ENCODE measurements around the gene TTC29.
"Not testable (repeated sequence)": the region's sequence is repeated elsewhere in the genome, so short reads cannot be mapped to it uniquely, and the experiment has no call there.

Gene TTC29

GRCh38 chr4:146855761-146856160 lies 89.9 kb downstream of the TTC29 start:
- no peak for DNase-seq

- no peak for DNase-seq
These were observed 93.3 kb downstream of the TTC29 start for GRCh38 chr4:146852360-146852759.

GRCh38 chr4:146847345-146847744 lies 98.3 kb downstream of the TTC29 start:
- no peak for DNase-seq

- DNase-seq: no peak
These were observed 98.8 kb downstream of the TTC29 start for GRCh38 chr4:146846882-146847281.

- DNase-seq: no peak
These were observed 100.9 kb downstream of the TTC29 start for GRCh38 chr4:146844761-146845160.

GRCh38 chr4:146842876-146843275 lies 102.8 kb downstream of the TTC29 start:
- no peak for DNase-seq

- no peak for DNase-seq
These were observed 104.9 kb downstream of the TTC29 start for GRCh38 chr4:146840731-146841130.

- DNase-seq: no peak
These were observed 110.6 kb downstream of the TTC29 start for GRCh38 chr4:146835096-146835495.

GRCh38 chr4:146834263-146835034 lies 111.2 kb downstream of the TTC29 start:
- DNase-seq: no peak

GRCh38 chr4:146833530-146833929 lies 112.1 kb downstream of the TTC29 start:
- peak in 1 of 2 experiments; percentile 0 for DNase-seq

- not testable (repeated sequence) for DNase-seq
These were observed 122.7 kb downstream of the TTC29 start for GRCh38 chr4:146822980-146823379.

GRCh38 chr4:146814750-146815149 lies 130.9 kb downstream of the TTC29 start:
- DNase-seq: no peak

GRCh38 chr4:146795711-146796110 lies 150.0 kb downstream of the TTC29 start:
- DNase-seq: no peak

- no peak for DNase-seq
These were observed 151.9 kb downstream of the TTC29 start for GRCh38 chr4:146793727-146794126.

- no peak for DNase-seq
These were observed 154.2 kb downstream of the TTC29 start for GRCh38 chr4:146791439-146791838.

- no peak for DNase-seq
These were observed 155.1 kb downstream of the TTC29 start for GRCh38 chr4:146790515-146790914.

- DNase-seq: no peak
These were observed 157.9 kb downstream of the TTC29 start for GRCh38 chr4:146787731-146788130.

- DNase-seq: no peak
These were observed 169.0 kb downstream of the TTC29 start for GRCh38 chr4:146776691-146777090.

- DNase-seq: no peak
These were observed 182.1 kb downstream of the TTC29 start for GRCh38 chr4:146763560-146763959.

GRCh38 chr4:146762016-146762415 lies 183.6 kb downstream of the TTC29 start:
- DNase-seq: no peak

GRCh38 chr4:146742416-146742815 lies 203.2 kb downstream of the TTC29 start:
- no peak for DNase-seq

GRCh38 chr4:146739182-146739581 lies 206.5 kb downstream of the TTC29 start:
- no peak for DNase-seq

GRCh38 chr4:146723519-146723918 lies 222.1 kb downstream of the TTC29 start:
- not testable (repeated sequence) for DNase-seq

GRCh38 chr4:146709956-146710355 lies 235.7 kb downstream of the TTC29 start:
- no peak for DNase-seq

GRCh38 chr4:146699910-146700309 lies 245.8 kb downstream of the TTC29 start:
- DNase-seq: no peak

Measured in NCI-H187 (cell line).